ENCODE data around the gene C1QL2. TPM values are rescaled to one million over a fixed set of nuclear protein-coding genes. Genes with fewer than 3 reads are reported as not detected.
A peak's percentile ranks its signal among the peaks of the same experiment; 100 is the strongest.

Gene C1QL2
- total and polyA plus RNA-seq, 11 donors = 0.08 to 0.25 TPM; not detected in 9

DNA sequence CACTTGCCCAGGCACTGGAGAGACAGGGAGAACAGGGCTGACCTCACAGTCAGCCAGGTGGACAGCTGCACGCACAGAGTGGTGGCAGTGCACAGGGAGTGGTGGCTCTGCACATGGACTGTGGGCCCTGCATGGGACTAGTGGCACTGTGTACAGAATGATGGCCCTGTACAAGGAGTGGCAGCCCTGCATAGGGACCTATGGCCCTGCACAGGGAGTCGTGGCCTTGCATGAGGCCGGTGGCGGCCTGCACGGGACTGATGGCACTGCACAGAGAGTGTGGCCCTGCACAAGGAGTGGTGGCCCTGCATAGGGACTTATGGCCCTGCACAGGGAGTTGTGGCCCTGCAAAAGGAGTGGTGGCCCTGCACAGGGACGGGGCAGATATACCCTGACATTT, 46.0 kb upstream of the C1QL2 start:
- TF ChIP-seq POLR2A (IDR thresholded peaks at IDR 0.05) = no peak
- DNase-seq = no peak
- WGBS, 4 donors = 50 to 92% (median 80%) methylated on average over 2 to 6 of the region's 6 CpGs
- Histone ChIP-seq H3K4me3 (no peak overlapping the region), H3K9me3 (no peaks in the 10 kb centered on the region), H3K36me3 (no peaks in the 10 kb centered on the region), H3K4me1 (no peaks in the 10 kb centered on the region), H3K27me3 (peaks cover 0 to 5% (median 0%) of the 10 kb centered on the region in 9 donors), H3K27ac (no peak overlapping the region)
- intact Hi-C loops (cut with DNase I) = no loop called here
- peak in 2 of 4 donors; percentile 16 to 18 for ATAC-seq

DNA sequence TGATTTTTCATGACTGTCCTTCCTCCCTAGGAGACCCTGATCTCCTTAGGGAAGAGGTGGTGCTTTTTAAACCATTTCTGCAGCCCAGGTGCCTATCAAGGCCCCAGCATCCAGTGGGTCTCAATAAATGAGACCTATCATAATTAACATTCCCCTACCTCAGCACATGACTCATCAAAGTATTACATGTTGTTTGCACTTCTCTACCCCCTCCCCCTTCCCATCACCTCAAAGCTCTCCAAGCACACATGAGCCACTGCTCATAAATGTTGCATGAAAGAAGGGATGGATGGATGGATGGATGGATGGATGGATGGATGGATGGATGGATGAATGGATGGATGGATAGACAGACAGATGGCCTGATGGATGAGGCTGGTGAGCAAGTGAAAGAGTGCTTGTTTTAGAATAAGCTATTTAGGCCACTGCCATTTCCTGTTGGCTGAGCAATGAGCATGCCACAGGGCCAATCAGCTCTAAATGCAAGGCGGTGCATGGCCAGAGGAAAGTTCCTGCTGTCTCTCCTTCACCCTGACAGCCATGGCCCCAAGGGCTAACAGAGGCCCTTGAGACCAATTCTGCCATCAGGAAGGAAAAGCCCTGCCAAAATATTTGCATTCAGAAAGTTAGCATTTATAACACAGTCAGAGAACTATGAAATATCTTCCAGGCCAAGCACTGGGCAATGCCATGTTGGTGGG, 44.2 kb upstream of the C1QL2 start:
- ATAC-seq (no peak), DNase-seq (no peak)
- H3K4me1 ChIP-seq = peaks cover 0 to 4% (median 0%) of the 10 kb centered on the region in 12 donors
- H3K36me3 ChIP-seq = no peaks in the 10 kb centered on the region
- H3K27me3 ChIP-seq = peaks cover 0 to 12% (median 0%) of the 10 kb centered on the region in 9 donors
- H3K4me3 ChIP-seq = no peak overlapping the region
- H3K27ac ChIP-seq = no peak overlapping the region
- TF ChIP-seq, protein P1, sequence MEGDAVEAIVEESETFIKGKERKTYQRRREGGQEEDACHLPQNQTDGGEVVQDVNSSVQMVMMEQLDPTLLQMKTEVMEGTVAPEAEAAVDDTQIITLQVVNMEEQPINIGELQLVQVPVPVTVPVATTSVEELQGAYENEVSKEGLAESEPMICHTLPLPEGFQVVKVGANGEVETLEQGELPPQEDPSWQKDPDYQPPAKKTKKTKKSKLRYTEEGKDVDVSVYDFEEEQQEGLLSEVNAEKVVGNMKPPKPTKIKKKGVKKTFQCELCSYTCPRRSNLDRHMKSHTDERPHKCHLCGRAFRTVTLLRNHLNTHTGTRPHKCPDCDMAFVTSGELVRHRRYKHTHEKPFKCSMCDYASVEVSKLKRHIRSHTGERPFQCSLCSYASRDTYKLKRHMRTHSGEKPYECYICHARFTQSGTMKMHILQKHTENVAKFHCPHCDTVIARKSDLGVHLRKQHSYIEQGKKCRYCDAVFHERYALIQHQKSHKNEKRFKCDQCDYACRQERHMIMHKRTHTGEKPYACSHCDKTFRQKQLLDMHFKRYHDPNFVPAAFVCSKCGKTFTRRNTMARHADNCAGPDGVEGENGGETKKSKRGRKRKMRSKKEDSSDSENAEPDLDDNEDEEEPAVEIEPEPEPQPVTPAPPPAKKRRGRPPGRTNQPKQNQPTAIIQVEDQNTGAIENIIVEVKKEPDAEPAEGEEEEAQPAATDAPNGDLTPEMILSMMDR (IDR thresholded peaks at IDR 0.05) = no peak
- no peak for TF ChIP-seq POLR2A (IDR thresholded peaks at IDR 0.05)
- no peaks in the 10 kb centered on the region for H3K9me3 ChIP-seq
- intact Hi-C loops (cut with DNase I) = no loop called here
- WGBS, 4 donors = 79 to 92% (median 91%) methylated on average over 1 of the region's 1 CpG

- Histone ChIP-seq H3K9me3 (no peaks in the 10 kb centered on the region), H3K27me3 (peaks cover 0 to 12% (median 0%) of the 10 kb centered on the region in 9 donors), H3K4me3 (no peak overlapping the region), H3K36me3 (no peaks in the 10 kb centered on the region), H3K27ac (no peak overlapping the region), H3K4me1 (peaks cover 0 to 4% (median 0%) of the 10 kb centered on the region in 12 donors)
- TF ChIP-seq, protein P1 (IDR thresholded peaks at IDR 0.05) = no peak
- TF ChIP-seq POLR2A (IDR thresholded peaks at IDR 0.05) = no peak
- 85 to 89% (median 87%) methylated on average over 5 of the region's 5 CpGs for WGBS, 4 donors
- ATAC-seq = no peak
- DNase-seq = no peak
- intact Hi-C loops (cut with DNase I) = no loop called here
Observed at GRCh38 chr2:119201815-119202214, 43.3 kb upstream of the C1QL2 start.

GRCh38 chr2:119198240-119198840, 39.8 kb upstream of the C1QL2 start:
- TF ChIP-seq, protein P1 (IDR thresholded peaks at IDR 0.05) = no peak
- TF ChIP-seq POLR2A (IDR thresholded peaks at IDR 0.05) = no peak
- H3K4me3 ChIP-seq = no peak overlapping the region
- DNase-seq (no peak), ATAC-seq (no peak)
- no peak overlapping the region for H3K27ac ChIP-seq
- WGBS, 4 donors = 68 to 76% (median 71%) methylated on average over 7 of the region's 7 CpGs
- peaks cover 0 to 16% (median 0%) of the 10 kb centered on the region in 9 donors for H3K27me3 ChIP-seq
- intact Hi-C loops (cut with DNase I) = no loop called here
- peaks cover 0 to 4% (median 0%) of the 10 kb centered on the region in 12 donors for H3K4me1 ChIP-seq
- no peaks in the 10 kb centered on the region for H3K36me3 ChIP-seq
- no peaks in the 10 kb centered on the region for H3K9me3 ChIP-seq
